GM23338 (cell line): ENCODE results near the gene BMP10. TPM values are rescaled to one million over a fixed set of nuclear protein-coding genes. Genes with fewer than 3 reads are reported as not detected.

Experiments
- ATAC-seq: fragments of 200-7000 bp; cut with Tn5 transposase; 3 replicates; pipeline ENCODE4 v1.9.1; 2020
- DNase-seq: peaks from one replicate; pipeline ENCODE4 v3.0.0-alpha.2; 2015; ENCODE audit warnings: low spot score
- H2AFZ ChIP-seq: fragments of 200-600 bp; sonication (generic); 2 replicates; pipeline ENCODE4 v1.8.0; 2016; ENCODE audit warnings: antibody characterized with exemption, mild to moderate bottlenecking, moderate library complexity
- H3F3A ChIP-seq: fragments of 200-600 bp; sonication (generic); replicated peaks from 2 replicates; pipeline ENCODE4 v1.8.0; 2017; ENCODE audit warnings: antibody characterized with exemption, mixed run types, low read depth
- H3K27ac ChIP-seq: fragments of 200-600 bp; sonication (generic); 2 replicates; pipeline ENCODE4 v1.6.1; 2016; ENCODE audit warnings: low read depth
- H3K27me3 ChIP-seq: fragments of 200-600 bp; sonication (generic); 2 replicates; pipeline ENCODE4 v1.8.0; 2016; ENCODE audit warnings: mild to moderate bottlenecking, mixed run types, moderate library complexity; ENCODE audit not compliant: insufficient read depth
- H3K36me3 ChIP-seq: fragments of 200-600 bp; sonication (generic); 2 replicates; pipeline ENCODE4 v1.8.0; 2016; ENCODE audit warnings: mild to moderate bottlenecking; ENCODE audit not compliant: insufficient read depth
- H3K4me1 ChIP-seq: fragments of 200-600 bp; sonication (generic); 2 replicates; pipeline ENCODE4 v1.8.0; 2016; ENCODE audit warnings: mild to moderate bottlenecking, moderate library complexity; ENCODE audit not compliant: insufficient read depth
- H3K4me2 ChIP-seq: fragments of 200-600 bp; sonication (generic); 2 replicates; pipeline ENCODE4 v1.7.1; 2017; ENCODE audit warnings: mixed run types
- H3K4me3 ChIP-seq: fragments of 200-600 bp; sonication (generic); 2 replicates; pipeline ENCODE4 v1.6.1; 2016; ENCODE audit warnings: mixed run types
- H3K79me2 ChIP-seq: fragments of 200-600 bp; sonication (generic); replicated peaks from 2 replicates; pipeline ENCODE4 v1.8.0; 2017; ENCODE audit warnings: mild to moderate bottlenecking; ENCODE audit not compliant: insufficient read depth
- H3K9me2 ChIP-seq: fragments of 200-600 bp; sonication (generic); 2 replicates; pipeline ENCODE4 v1.8.0; 2017; ENCODE audit not compliant: insufficient read depth
- H4K20me1 ChIP-seq: fragments of 200-600 bp; sonication (generic); replicated peaks from 2 replicates; pipeline ENCODE4 v1.8.0; 2017; ENCODE audit warnings: mild to moderate bottlenecking; ENCODE audit not compliant: insufficient read depth
- H3K27ac Mint-ChIP-seq: 2 replicates; pipeline ENCODE4 v1.8.0; 2020; ENCODE audit warnings: inconsistent platforms, mild to moderate bottlenecking, moderate library complexity, mixed read lengths
- H3K27me3 Mint-ChIP-seq: 3 replicates; pipeline ENCODE4 v1.8.0; 2022; ENCODE audit warnings: low read depth, mild to moderate bottlenecking, moderate library complexity, mixed read lengths, inconsistent platforms; ENCODE audit not compliant: insufficient read depth, poor library complexity
- H3K36me3 Mint-ChIP-seq: 3 replicates; pipeline ENCODE4 v1.8.0; 2021; ENCODE audit warnings: low read depth, mild to moderate bottlenecking, inconsistent platforms, moderate library complexity, mixed read lengths
- H3K4me1 Mint-ChIP-seq: 3 replicates; pipeline ENCODE4 v1.8.0; 2020; ENCODE audit warnings: mild to moderate bottlenecking, inconsistent platforms, mixed read lengths
- H3K4me3 Mint-ChIP-seq: 3 replicates; pipeline ENCODE4 v1.8.0; 2021; ENCODE audit warnings: moderate library complexity, mild to moderate bottlenecking, inconsistent platforms, mixed read lengths
- H3K9me3 Mint-ChIP-seq: 3 replicates; pipeline ENCODE4 v1.8.0; 2020; ENCODE audit warnings: moderate library complexity, mild to moderate bottlenecking, inconsistent platforms, mixed read lengths
- CREB1 ChIP-seq: fragments of 250-450 bp; sonication (Bioruptor Pico); IDR thresholded peaks from 2 replicates; pipeline ENCODE4 v1.5.0; 2020; ENCODE audit warnings: low read depth, mild to moderate bottlenecking, moderate library complexity
- EZH2phosphoT487 ChIP-seq: fragments of 200-600 bp; sonication (generic); IDR thresholded peaks from one replicate; pipeline ENCODE4 v1.8.1; 2018; ENCODE audit warnings: antibody characterized with exemption; ENCODE audit not compliant: unreplicated experiment
- JUNB ChIP-seq: IDR thresholded peaks from one replicate; pipeline ENCODE4 v1.6.1; 2016; ENCODE audit warnings: antibody characterized with exemption; ENCODE audit not compliant: unreplicated experiment
- NANOG ChIP-seq: IDR thresholded peaks from 2 replicates; pipeline ENCODE4 v1.6.1; 2016; ENCODE audit warnings: antibody characterized with exemption, borderline replicate concordance
- POLR2AphosphoS5 ChIP-seq: IDR thresholded peaks from 2 replicates; pipeline ENCODE4 v1.6.1; 2016; ENCODE audit warnings: antibody characterized with exemption, low read depth
- REST ChIP-seq: IDR thresholded peaks from one replicate; pipeline ENCODE4 v1.6.1; 2018; ENCODE audit warnings: antibody characterized with exemption; ENCODE audit not compliant: unreplicated experiment
- STAT1 ChIP-seq: IDR thresholded peaks from one replicate; pipeline ENCODE4 v1.6.1; 2016; ENCODE audit warnings: antibody characterized with exemption; ENCODE audit not compliant: unreplicated experiment
- ZNF114 ChIP-seq: fragments of 250-450 bp; sonication (Bioruptor Pico); IDR thresholded peaks from 2 replicates; pipeline ENCODE4 v1.5.0; 2020; ENCODE audit warnings: mild to moderate bottlenecking, moderate library complexity
- ZNF331 ChIP-seq: fragments of 250-450 bp; sonication (Bioruptor Pico); IDR thresholded peaks from 2 replicates; pipeline ENCODE4 v1.5.0; 2020; ENCODE audit warnings: low read depth, mild to moderate bottlenecking, moderate library complexity
- polyA plus RNA-seq: library from polyadenylated mRNA; unstranded; fragments of >200 nt; fragmentation: Nextera tagmentation; extraction: Ambion mirVana; gene quantifications from 2 replicates; pipeline ENCODE4 v1.2.1, GENCODE V29; 2016
- total RNA-seq: library from RNA; depleted of rRNA; stranded (reverse); fragments of >200 nt; shearing (Covaris generic); gene quantifications from 2 replicates; pipeline ENCODE4 v1.2.3, GENCODE V29; 2014
- TF ChIP-seq, protein P1 (sequence below): IDR thresholded peaks from 2 replicates; pipeline ENCODE4 v1.6.1; 2016; ENCODE audit warnings: antibody characterized with exemption
- TF ChIP-seq, protein P2 (sequence below), 2 experiments: fragments of 200-600 bp in 1 of 2; sonication (generic) in 1 of 2; conservative IDR thresholded peaks; 2 replicates each; pipeline versions ENCODE4 v1.5.1 to v1.6.1; 2016 to 2017; ENCODE audit warnings: antibody characterized with exemption in 2 of 2, low read depth in 2 of 2, mild to moderate bottlenecking in 2 of 2, moderate library complexity in 1 of 2

Gene BMP10
- total and polyA plus RNA-seq, 2 experiments from 2014 or later, result not detected

DNA sequence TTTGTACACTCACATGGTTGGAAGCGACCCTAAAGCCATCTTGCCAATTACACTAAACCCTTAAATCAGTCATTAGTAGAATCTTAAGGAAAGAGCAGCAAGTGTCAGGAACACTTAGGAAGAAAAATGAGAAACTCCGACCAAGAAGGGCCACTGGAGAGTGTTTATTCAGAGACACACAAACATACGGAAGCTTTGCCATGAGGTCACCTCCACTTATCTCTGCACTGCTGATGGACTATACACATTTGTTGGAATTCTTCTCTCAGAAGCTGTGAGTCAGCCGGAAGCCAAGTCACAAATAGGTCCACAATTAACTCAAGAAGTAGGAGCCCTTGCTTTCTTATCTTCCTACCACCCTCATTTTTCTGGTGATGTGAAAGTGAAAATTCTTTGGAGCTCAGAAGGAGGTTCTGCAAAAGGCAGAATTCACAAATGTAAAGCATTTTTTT, 21.6 kb downstream of the BMP10 start (continued):
- TF ChIP-seq, protein P1, sequence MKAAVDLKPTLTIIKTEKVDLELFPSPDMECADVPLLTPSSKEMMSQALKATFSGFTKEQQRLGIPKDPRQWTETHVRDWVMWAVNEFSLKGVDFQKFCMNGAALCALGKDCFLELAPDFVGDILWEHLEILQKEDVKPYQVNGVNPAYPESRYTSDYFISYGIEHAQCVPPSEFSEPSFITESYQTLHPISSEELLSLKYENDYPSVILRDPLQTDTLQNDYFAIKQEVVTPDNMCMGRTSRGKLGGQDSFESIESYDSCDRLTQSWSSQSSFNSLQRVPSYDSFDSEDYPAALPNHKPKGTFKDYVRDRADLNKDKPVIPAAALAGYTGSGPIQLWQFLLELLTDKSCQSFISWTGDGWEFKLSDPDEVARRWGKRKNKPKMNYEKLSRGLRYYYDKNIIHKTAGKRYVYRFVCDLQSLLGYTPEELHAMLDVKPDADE, result no peak
- no peak for TF ChIP-seq NANOG

GRCh38 chr2:68847751-68848150, 23.4 kb downstream of the BMP10 start:
- Histone ChIP-seq H3K79me2 (no peaks in the 10 kb centered on the region), H4K20me1 (no peaks in the 10 kb centered on the region), H3K9me2 (0 out of 2 replicates have a peak, but pooled peaks cover 5% of the 10 kb centered on the region), H3K4me1 (no peaks in the 10 kb centered on the region), H3K27ac (no peak overlapping the region), H3K27me3 (no peaks in the 10 kb centered on the region), H2AFZ (no peak overlapping the region), H3K4me2 (no peak overlapping the region), H3K36me3 (no peaks in the 10 kb centered on the region), H3F3A (no peaks in the 10 kb centered on the region), H3K4me3 (no peak overlapping the region)
- no peaks in the 10 kb centered on the region for H3K27me3 Mint-ChIP-seq
- no peaks in the 10 kb centered on the region for H3K36me3 Mint-ChIP-seq
- DNase-seq (no peak), ATAC-seq (no peak)
- no peaks in the 10 kb centered on the region for H3K9me3 Mint-ChIP-seq
- peaks cover 4% of the 10 kb centered on the region; the same call in 1 of the 3 replicates for H3K4me1 Mint-ChIP-seq
- no peak for TF ChIP-seq CREB1 (CRISPR knock-in tag)
- TF ChIP-seq NANOG, result no peak
- TF ChIP-seq EZH2phosphoT487, result no peak
- TF ChIP-seq, protein P1, result no peak
- no peak overlapping the region for H3K4me3 Mint-ChIP-seq
- H3K27ac Mint-ChIP-seq, result no peak overlapping the region

GRCh38 chr2:68846091-68846490, 25.1 kb downstream of the BMP10 start:
- no peak overlapping the region for H3K4me3 Mint-ChIP-seq
- no peaks in the 10 kb centered on the region for H3K27me3 ChIP-seq
- DNase-seq (no peak), ATAC-seq (no peak)
- no peak overlapping the region for H3K4me3 ChIP-seq
- H3K36me3 Mint-ChIP-seq, result no peaks in the 10 kb centered on the region
- H3K27me3 Mint-ChIP-seq, result no peaks in the 10 kb centered on the region
- H3K4me1 ChIP-seq, result no peaks in the 10 kb centered on the region
- H3K27ac ChIP-seq, result no peak overlapping the region
- H3K4me1 Mint-ChIP-seq, result peaks cover 4% of the 10 kb centered on the region; the same call in 1 of the 3 replicates
- H2AFZ ChIP-seq, result no peak overlapping the region
- H3F3A ChIP-seq, result no peaks in the 10 kb centered on the region
- 0 out of 2 replicates have a peak, but pooled peaks cover 8% of the 10 kb centered on the region for H3K9me2 ChIP-seq
- H3K9me3 Mint-ChIP-seq, result no peaks in the 10 kb centered on the region
- H3K79me2 ChIP-seq, result no peaks in the 10 kb centered on the region
- no peak overlapping the region for H3K27ac Mint-ChIP-seq
- no peaks in the 10 kb centered on the region for H4K20me1 ChIP-seq
- no peak overlapping the region for H3K4me2 ChIP-seq
- H3K36me3 ChIP-seq, result no peaks in the 10 kb centered on the region
- TF ChIP-seq JUNB (no peak), ZNF114 (CRISPR knock-in tag) (no peak), STAT1 (no peak), ZNF331 (CRISPR knock-in tag) (no peak), EZH2phosphoT487 (no peak), POLR2AphosphoS5 (no peak), NANOG (no peak), REST (no peak)
- TF ChIP-seq, protein P2, sequence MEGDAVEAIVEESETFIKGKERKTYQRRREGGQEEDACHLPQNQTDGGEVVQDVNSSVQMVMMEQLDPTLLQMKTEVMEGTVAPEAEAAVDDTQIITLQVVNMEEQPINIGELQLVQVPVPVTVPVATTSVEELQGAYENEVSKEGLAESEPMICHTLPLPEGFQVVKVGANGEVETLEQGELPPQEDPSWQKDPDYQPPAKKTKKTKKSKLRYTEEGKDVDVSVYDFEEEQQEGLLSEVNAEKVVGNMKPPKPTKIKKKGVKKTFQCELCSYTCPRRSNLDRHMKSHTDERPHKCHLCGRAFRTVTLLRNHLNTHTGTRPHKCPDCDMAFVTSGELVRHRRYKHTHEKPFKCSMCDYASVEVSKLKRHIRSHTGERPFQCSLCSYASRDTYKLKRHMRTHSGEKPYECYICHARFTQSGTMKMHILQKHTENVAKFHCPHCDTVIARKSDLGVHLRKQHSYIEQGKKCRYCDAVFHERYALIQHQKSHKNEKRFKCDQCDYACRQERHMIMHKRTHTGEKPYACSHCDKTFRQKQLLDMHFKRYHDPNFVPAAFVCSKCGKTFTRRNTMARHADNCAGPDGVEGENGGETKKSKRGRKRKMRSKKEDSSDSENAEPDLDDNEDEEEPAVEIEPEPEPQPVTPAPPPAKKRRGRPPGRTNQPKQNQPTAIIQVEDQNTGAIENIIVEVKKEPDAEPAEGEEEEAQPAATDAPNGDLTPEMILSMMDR (conservative IDR thresholded peaks at IDR 0.05; ENCODE audit: low read depth in 2 of 2), result no peak
- TF ChIP-seq, protein P1, result no peak
